Measurements from ENCODE around the gene TMEM271.

Gene TMEM271

GRCh38 chr4:548976-549375, 27.1 kb downstream of the TMEM271 start:
- no peak for TF ChIP-seq CTCF (IDR thresholded peaks at IDR 0.05; ENCODE audit: low read depth, low read length)
- no peak overlapping the region for H3K4me3 ChIP-seq (ENCODE audit: low read depth, low read length)

GRCh38 chr4:545612-546011, 30.5 kb downstream of the TMEM271 start:
- no peak for TF ChIP-seq CTCF (IDR thresholded peaks at IDR 0.05; ENCODE audit: low read depth, low read length)
- H3K4me3 ChIP-seq (ENCODE audit: low read depth, low read length) = no peak overlapping the region

- no peak for TF ChIP-seq CTCF (IDR thresholded peaks at IDR 0.05; ENCODE audit: low read depth, low read length)
- no peak overlapping the region for H3K4me3 ChIP-seq (ENCODE audit: low read depth, low read length)
Measured at GRCh38 chr4:544386-545105, 31.5 kb downstream of the TMEM271 start.

DNA sequence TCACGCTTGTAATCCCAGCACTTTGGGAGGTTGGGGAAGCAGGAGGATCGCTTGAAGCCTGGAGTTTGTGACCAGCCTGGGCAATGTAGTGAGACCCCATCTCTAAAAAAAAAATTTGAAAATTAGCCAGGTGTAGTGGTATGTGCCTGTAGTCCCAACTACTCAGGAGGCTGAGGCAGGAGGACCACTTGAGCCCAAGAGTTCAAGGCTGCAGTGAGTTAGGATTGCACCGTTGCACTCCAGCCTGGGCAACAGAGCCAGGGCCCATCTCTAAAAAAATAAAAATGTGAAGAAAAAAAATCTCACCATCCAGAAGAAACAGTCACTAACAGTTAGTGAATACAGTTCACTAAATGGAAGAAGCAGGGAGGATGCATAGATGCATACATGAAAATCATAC, 34.8 kb downstream of the TMEM271 start:
- no peak overlapping the region for H3K4me3 ChIP-seq (ENCODE audit: low read depth, low read length)
- TF ChIP-seq CTCF (IDR thresholded peaks at IDR 0.05; ENCODE audit: low read depth, low read length) = no peak

DNA sequence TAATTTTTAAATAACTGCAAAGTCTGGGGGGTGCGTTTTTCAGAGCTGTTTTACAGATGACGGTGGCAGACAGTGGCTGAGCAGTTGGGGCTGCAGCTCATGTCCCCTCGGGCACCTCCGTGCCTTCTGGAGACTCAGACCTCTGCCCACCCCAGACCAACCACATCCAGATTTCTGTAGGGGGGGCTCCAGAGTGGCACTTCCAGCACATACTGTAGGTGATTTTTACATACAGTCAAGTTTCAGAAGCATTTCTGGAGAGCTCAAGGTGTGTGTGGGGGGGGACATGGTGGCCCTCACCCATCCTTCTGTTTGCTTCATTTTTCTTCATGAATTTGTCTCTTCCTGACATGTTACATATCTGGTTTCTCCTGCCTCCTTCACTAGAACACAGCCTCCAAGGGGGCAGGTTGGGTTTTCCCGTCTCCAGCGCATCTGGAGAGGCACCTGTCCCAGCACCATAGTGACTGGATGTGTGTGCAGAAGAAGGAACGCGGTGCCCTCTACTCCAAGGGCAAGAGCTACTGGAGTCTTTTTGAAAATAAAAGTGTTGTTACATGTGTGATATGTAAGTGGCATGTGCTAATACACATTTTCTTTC, 37.5 kb downstream of the TMEM271 start:
- no peak for TF ChIP-seq CTCF (IDR thresholded peaks at IDR 0.05; ENCODE audit: low read depth, low read length)
- H3K4me3 ChIP-seq (ENCODE audit: low read depth, low read length) = no peak overlapping the region

DNA sequence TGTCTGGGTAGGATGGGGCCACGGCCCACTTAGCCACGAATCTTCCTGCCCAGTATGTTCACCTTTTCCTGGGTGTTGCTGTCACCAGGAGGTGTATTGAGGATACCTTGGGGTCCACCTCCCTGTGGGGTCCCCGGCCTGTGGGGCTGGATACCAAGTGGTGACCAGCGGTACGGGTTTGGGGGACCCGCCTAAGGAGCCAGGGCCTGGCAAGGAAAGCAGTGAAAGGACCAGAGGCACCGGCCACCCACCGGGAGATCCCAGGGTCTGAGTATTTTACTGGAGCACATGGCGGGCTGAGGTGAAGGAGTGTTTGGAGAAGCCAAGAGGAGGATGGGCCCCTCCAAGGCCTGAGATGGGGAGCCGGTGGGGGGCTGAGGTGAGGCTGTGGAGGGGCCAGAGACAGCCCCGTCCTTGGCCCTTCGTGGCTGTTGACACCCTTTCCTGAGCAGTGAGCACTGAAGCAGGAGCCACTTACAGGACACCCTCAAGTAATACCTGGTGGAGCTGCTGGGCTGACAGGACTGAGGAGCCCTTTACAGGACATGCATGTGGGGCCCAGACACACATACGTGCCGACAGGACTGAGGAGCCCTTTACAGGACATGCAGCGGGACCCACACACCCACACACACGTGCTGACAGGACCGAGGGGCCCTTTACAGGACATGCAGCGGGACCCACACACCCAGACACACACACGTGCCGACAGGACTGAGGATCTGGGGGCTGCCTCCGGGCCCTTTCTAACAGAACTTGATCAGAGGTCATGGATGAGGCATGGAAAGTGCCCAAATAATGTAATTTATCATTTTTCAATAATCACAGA, 38.4 kb downstream of the TMEM271 start:
- TF ChIP-seq CTCF (IDR thresholded peaks at IDR 0.05; ENCODE audit: low read depth, low read length) = no peak
- no peak overlapping the region for H3K4me3 ChIP-seq (ENCODE audit: low read depth, low read length)
